Measurements from ENCODE around the gene RBMS3.
A peak's percentile ranks its signal among the peaks of the same experiment; 100 is the strongest.

RBMS3 gene

DNA sequence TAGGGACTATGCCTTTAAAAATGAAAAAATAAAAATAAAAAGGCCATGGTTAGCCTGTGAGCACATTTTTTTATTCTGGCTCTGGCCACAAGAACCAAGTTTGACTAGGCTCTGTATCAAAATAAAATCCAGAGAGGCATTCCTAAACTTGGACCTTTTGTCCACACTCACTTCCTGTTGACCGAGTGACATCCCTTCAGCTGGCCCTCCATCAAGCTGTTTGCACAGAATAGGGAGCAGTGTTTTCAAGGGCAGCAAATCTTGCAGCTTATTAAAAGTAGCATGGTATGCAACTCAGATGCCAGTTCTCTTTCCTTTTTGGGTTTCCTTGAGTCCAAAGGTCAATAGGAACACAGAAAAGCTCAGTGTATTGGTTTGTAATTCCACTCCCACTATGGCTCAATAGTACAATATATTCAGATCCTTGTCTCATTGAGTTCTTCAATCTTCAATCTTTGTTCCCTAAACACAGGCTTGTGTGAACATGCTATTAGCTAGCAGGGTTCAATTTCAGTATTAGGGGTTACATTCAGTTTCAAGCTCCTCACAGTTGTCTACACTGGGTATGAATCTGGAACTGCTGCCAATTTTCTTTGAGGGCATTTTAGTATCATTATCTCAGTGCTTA, 244.5 kb downstream of the RBMS3 start:
- peak; percentile 59 for DNase-seq (ENCODE audit: low spot score)

DNA sequence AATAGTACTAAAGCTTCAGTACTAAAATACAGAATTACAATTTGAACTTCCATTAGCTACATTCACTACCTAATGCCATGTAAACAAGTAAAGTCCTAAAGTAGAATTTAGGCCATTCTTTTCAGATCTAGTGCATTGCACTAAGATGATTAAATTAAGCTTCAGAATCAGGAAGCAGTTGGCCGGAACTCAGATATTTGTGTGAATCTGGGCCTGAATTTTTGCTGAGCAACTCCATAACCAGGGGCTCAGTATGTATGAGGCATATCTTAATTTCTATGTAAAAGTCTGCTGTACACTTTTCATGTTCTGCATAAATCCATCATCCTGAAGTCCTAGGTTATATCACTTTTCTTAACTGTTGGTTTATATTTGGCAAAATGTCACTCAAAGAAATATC, 246.4 kb downstream of the RBMS3 start:
- DNase-seq (ENCODE audit: low spot score), result no peak

DNA sequence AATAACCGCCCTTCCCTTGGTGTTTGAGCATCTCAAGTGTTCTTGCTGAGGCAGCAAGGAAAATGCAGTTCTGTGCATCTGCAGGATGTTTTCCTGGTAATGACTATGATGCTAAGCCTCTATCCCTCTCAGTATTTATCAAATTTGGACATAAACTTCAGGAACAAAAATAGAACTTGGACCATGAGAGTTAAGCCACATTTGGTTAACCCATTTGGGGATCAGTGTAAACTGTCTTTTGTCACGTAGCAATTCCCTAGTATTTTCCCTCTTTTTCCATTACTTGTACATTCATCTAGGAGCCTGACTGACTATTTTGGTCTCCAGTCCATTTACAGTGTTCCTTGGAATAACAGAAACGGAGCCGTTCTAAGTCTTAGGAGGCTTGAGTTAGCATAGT, 250.8 kb downstream of the RBMS3 start:
- DNase-seq (ENCODE audit: low spot score), result no peak

DNA sequence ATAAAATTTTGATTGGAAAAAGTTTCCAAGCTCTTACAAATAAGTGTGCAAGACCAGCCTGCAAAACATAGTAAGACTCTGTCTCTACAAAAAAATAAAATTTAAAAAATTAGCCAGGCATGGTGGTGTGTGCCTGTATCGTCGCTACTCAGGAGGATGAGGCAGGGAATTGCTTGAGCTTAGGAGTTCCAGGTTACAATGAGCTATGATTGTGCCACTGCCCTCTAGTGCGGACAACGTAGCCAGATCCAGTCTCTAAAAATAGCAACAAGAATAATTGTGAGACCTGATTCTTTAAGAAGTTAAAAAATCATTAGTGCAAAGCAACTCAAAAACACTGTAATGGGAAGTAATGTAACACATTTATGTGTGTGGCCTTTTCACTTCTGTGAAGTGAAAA, 251.6 kb downstream of the RBMS3 start:
- DNase-seq (ENCODE audit: low spot score), result no peak

DNA sequence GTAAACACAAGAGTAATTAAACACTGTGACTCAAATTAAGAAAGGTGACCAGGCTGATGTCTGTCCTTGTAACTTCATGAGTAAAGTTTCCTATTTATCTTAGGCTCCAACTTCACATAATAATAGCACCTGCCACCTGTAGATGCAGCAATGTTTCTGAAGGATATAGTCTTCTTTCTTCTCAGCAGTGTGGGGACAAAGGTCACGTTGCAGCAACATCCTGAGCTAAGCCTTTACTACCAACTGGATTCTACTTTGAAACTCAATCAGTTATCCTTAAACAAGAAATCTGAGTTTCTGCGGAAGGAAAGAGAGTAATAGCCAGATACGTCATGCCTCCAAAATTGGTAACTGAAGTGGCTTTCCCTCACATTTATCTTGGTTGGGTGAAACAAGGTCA, 253.1 kb downstream of the RBMS3 start:
- DNase-seq (ENCODE audit: low spot score), result no peak

DNA sequence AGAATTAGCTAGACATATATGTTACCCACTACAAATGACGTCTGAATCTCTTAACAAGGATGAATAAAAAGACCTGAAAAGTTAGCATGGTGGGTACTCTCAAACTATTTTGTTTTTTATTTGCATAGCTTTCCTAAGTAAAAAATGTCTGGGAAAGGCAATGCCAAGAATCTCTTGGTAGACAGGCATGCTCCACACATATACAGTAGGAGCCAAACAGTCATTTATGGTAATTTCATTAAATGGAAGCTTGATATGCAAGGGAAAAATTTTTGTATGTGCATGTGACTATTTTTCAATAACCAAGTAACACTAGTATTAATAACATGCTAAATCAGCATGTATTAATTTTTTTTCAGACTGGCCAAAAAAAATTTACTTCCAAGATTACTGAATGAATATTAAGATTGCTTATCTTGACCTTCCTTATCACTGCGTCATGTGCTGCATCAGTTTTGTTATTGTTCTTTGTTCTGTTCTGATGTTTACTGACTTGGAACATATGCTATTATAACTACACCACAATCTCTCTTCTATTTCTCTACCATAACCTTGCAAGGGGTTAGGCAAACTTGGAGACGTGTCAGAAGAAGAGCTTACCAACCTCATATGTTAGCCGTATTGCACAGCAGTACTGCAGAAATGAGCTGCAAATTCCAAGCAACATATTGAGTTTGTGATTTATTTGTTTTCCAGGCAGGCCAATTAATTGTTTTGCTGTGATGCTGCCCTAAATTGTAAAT, 255.3 kb downstream of the RBMS3 start:
- no peak for DNase-seq (ENCODE audit: low spot score)

- no peak for DNase-seq (ENCODE audit: low spot score)
These were observed 257.2 kb downstream of the RBMS3 start for GRCh38 chr3:29537889-29538609.

- no peak for DNase-seq (ENCODE audit: low spot score)
These were observed 257.7 kb downstream of the RBMS3 start for GRCh38 chr3:29538610-29538958.

GRCh38 chr3:29540544-29540943, 259.7 kb downstream of the RBMS3 start:
- no peak for DNase-seq (ENCODE audit: low spot score)

DNA sequence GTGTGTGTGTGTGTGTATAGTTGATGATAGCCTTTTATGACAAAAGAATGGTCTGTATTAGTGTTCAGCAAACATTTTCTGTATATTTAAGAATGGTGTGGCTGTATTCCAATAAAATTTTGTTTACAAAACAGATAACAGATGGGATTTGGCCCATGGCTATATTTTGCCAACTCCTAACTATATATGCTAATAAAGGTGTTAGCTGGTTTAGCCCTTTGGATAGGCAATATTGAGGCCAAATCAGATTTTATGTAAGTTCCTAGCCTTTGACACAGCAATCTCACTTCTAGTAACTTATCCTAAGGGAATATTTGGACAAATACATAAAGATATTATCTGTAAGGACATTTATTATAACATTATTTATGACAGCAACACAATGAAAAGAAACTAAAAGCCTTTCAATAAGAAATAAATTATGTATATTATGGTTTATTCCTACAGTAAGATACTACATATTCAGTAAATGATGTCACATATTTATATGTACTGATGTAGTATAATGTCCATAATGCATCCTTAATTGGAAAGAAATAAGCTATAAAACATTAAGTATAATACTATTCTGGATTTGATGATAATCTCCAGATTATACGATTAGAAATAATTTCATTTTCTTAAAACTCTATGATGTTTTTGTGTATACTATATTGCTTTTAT, 264.0 kb downstream of the RBMS3 start:
- DNase-seq (ENCODE audit: low spot score), result no peak

DNA sequence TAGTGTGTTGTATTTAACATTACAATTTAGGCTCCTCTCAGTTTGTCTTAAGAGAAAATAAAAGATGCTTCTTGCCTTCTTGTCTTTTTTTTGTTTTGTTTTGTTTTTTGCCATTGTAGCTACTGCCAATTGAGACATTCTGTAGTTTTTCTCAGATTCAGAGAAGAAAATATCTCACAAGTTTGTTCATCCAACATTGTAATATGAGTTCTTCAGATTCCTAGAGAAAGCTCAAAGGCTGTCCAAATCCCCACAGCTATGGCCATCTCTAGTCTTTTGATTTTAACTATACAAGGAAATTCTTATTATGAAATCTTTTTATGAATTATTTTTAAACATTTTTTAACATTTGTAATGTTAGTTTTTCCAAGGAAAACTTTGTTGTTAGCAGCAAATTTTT, 264.7 kb downstream of the RBMS3 start:
- no peak for DNase-seq (ENCODE audit: low spot score)

DNA sequence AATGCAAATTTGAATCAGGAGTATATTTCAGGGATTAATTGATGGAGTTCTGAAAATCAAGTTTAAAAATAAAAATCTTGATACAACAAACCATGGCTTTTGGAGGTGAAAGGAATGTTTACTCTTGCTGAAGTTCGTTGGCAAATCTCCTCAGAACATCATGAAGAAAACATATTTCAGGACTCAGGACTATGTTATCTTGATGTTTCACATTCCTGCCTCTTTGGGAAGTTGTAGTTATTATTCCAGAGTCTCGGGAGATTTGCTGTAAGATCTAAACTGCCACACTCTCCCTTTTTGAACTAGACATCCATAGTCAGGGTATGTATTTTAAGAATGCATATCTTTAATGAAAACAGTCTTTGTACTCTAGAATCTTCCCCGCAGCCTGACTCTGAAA, 271.2 kb downstream of the RBMS3 start:
- DNase-seq (ENCODE audit: low spot score), result no peak

GRCh38 chr3:29554566-29554965, 273.7 kb downstream of the RBMS3 start:
- DNase-seq (ENCODE audit: low spot score), result no peak

GRCh38 chr3:29555590-29555989, 274.7 kb downstream of the RBMS3 start:
- peak; percentile 47 for DNase-seq (ENCODE audit: low spot score)

DNA sequence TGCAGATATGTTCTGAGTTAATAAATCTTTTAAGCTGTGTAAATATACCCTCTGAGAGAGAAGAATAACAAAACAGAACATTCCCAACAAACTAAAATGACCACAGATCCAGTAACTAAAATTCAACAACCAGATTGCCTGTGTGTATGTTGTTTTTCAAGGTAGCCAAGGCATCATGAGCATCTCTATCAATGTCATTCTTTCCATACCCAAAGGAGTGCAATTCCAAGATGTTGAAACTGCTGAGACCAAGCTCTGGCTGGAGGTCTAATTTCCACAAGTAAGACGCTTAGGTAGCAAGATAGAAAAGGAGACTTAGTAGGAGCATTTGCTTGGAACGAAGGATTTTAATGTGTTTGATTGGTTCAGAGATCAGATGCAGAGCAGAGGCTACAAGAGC, 276.3 kb downstream of the RBMS3 start:
- DNase-seq (ENCODE audit: low spot score), result no peak

DNA sequence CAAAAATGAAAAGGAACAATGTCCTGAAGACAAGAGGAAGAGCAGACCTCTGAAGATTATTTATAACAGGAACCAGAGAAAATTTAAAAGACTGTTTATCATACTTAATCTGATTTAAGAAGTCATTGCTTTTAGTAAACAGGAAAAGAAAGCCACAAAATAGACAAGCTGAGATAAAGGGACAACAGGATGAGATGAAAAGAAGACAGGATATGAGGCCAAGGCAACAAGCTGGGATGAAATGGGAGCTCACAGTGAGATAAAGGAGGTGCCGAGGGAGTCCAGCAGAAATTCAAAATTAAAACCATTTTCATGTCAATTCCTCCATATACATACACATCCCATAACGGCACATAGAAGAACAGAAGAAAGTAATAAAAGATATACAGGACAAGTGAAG, 277.0 kb downstream of the RBMS3 start:
- DNase-seq (ENCODE audit: low spot score), result no peak

DNA sequence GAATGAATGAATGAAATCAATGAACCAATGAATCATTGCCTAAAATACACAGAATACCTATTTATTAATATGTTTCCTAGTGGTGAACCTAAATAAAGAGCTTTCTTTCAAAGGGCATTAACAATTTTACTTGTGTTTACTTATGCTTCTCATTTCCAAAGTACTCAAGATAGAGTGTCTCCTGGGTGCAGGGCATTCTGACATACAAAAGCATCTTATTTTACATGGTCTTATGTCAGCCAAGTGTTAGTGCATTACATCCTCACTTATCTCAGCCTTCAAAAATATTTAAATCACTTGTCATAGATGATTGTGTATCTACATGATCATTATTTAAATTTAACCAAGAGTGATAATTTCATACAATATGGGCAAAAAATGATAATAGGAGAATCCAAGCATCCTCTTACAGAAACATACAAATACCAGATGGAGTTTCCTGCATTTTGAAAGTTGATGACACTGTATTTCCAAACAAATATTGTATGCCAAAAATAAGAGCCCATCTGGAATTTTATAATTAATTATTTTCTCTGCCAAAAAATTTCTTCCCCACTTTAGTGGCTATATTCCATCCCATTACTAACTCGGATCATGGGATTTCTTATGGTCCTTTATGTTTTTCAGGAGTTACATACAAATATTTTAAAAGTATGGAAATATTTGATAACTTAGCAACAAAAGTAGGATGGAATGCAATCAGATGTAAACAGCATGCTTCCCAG, 279.0 kb downstream of the RBMS3 start:
- DNase-seq (ENCODE audit: low spot score), result no peak

DNA sequence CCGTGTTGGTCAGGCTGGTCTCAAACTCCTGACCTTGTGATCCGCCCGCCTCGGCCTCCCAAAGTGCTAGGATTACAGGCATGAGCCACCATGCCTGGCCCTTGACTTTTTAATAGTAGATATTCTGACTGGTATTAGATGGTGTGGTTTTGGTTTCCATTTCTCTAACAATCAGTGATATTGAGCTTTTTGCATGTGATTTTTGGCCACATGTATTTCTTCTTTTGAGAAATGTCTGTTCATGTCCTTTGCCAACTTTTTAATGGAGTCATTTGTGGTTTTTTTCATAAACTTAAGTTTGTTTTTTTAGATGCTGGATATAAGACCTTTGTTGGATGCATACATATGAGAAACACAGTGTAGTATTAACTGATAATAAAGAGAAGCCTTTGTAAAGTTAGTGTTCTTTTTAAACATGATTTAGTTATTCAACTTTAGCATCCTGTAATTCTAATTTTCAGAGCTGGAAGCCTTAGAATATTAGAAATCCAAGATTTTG, 280.8 kb downstream of the RBMS3 start:
- no peak for DNase-seq (ENCODE audit: low spot score)

- DNase-seq (ENCODE audit: low spot score), result no peak
These were observed 284.4 kb downstream of the RBMS3 start for GRCh38 chr3:29565236-29565635.

- no peak for DNase-seq (ENCODE audit: low spot score)
These were observed 286.6 kb downstream of the RBMS3 start for GRCh38 chr3:29567501-29567900.

- no peak for DNase-seq (ENCODE audit: low spot score)
These were observed 287.5 kb downstream of the RBMS3 start for GRCh38 chr3:29568355-29568754.

- no peak for DNase-seq (ENCODE audit: low spot score)
These were observed 295.3 kb downstream of the RBMS3 start for GRCh38 chr3:29576181-29576580.
